K562 (cell line): Measurements from ENCODE around the gene EDDM3A. TPM values are rescaled to one million over a fixed set of nuclear protein-coding genes. Genes with fewer than 3 reads are reported as not detected.
"Not testable (repeated sequence)": the region's sequence is repeated elsewhere in the genome, so short reads cannot be mapped to it uniquely, and the experiment has no call there.

Source experiments
- ATAC-seq: fragments of 200-7000 bp; cut with Tn5 transposase; 3 replicates; pipeline ENCODE4 v1.9.1; 2020; ENCODE audit warnings: moderate library complexity
- BruUV-seq: library from RNA; stranded (reverse); fragments of 400-500 nt; replicated peaks from 2 replicates; lab custom pipeline; 2021; lab: Mats Ljungman, UMichigan
- CTCF ChIA-PET: fragments of 300-600 bp; formaldehyde crosslinking; extraction: SDS; loops from one replicate; lab custom pipeline; 2021; ENCODE audit warnings: low intra/inter-chr PET ratio; lab: Yijun Ruan, JAX
- POLR2A ChIA-PET: fragments of 300-600, 350-650 bp; sonication (Branson Sonifier 250); formaldehyde crosslinking; extraction: SDS; loops from one replicate; lab custom pipeline; 2021; ENCODE audit warnings: antibody characterized with exemption, inconsistent platforms; lab: Yijun Ruan, JAX
- DNase-seq, 4 experiments: peaks; one replicate each; pipeline versions ENCODE4 v3.0.0 to v3.0.0-alpha.2; 2011 to 2018; ENCODE audit warnings: low spot score in 3 of 4, mixed read lengths in 3 of 4; ENCODE audit errors: extremely low read depth in 1 of 4
- FAIRE-seq: peaks from 2 replicates; lab custom pipeline; 2011; peaks lifted over from hg19 to GRCh38; lab: Jason Lieb, UNC
- H2AFZ ChIP-seq: 2 replicates; pipeline ENCODE4 v1.6.0; 2011; ENCODE audit warnings: low read depth, low read length, control low read depth, inconsistent platforms
- H3K27ac ChIP-seq: fragments of 200-600 bp; 3 replicates; pipeline ENCODE4 v1.8.0; 2011; ENCODE audit warnings: low read depth, mild to moderate bottlenecking, control low read depth, inconsistent platforms, low read length, moderate library complexity, mixed read lengths; ENCODE audit errors: extremely low read depth
- H3K27me3 ChIP-seq, 2 experiments: fragments of 300-600 bp in 1 of 2; 2 replicates in 1 of 2; 3 replicates in 1 of 2; pipeline versions ENCODE4 v1.6.0 to v1.8.0; 2011; ENCODE audit warnings: inconsistent platforms in 2 of 2, low read length in 2 of 2, mild to moderate bottlenecking in 1 of 2, mixed read lengths in 1 of 2, moderate library complexity in 1 of 2; ENCODE audit not compliant: control insufficient read depth in 2 of 2, insufficient read depth in 2 of 2
- H3K36me3 ChIP-seq: fragments of 300-600 bp; 3 replicates; pipeline ENCODE4 v1.8.0; 2011; ENCODE audit warnings: mild to moderate bottlenecking, low read length, inconsistent platforms; ENCODE audit not compliant: control insufficient read depth, insufficient read depth
- H3K4me1 ChIP-seq, 2 experiments: fragments of 200-600 bp in 1 of 2; replicated peaks in 1 of 2; 2 replicates in 1 of 2; 3 replicates in 1 of 2; pipeline versions ENCODE4 v1.5.1 to v1.8.0; 2011; ENCODE audit warnings: inconsistent platforms in 2 of 2, low read length in 2 of 2, mild to moderate bottlenecking in 1 of 2, mixed read lengths in 1 of 2, moderate library complexity in 1 of 2; ENCODE audit not compliant: control insufficient read depth in 2 of 2, insufficient read depth in 2 of 2
- H3K4me2 ChIP-seq: 2 replicates; pipeline ENCODE4 v1.6.1; 2011; ENCODE audit warnings: low read length, control low read depth, inconsistent platforms, mixed read lengths; ENCODE audit not compliant: insufficient read depth
- H3K4me3 ChIP-seq: fragments of 200-600 bp; sonication (generic), shearing (Covaris generic); 2 replicates; pipeline ENCODE4 v1.5.1; 2016; ENCODE audit warnings: control low read depth, inconsistent platforms
- H3K79me2 ChIP-seq: fragments of 200-600 bp; 3 replicates; pipeline ENCODE4 v1.8.0; 2011; ENCODE audit warnings: low read length, inconsistent platforms; ENCODE audit not compliant: control insufficient read depth, insufficient read depth
- H3K9ac ChIP-seq, 2 experiments: 2 replicates each; pipeline versions ENCODE4 v1.6.0 to v1.6.1; 2011; ENCODE audit warnings: low read depth in 2 of 2, low read length in 2 of 2, control low read depth in 1 of 2, inconsistent platforms in 1 of 2, mild to moderate bottlenecking in 1 of 2, mixed read lengths in 1 of 2; ENCODE audit not compliant: insufficient read depth in 1 of 2
- H3K9me1 ChIP-seq: one replicate; pipeline ENCODE4 v1.6.0; 2011; ENCODE audit warnings: inconsistent platforms, mild to moderate bottlenecking, low read length, moderate library complexity; ENCODE audit not compliant: control insufficient read depth, insufficient read depth
- H3K9me3 ChIP-seq: replicated peaks from 2 replicates; pipeline ENCODE4 v1.5.1; 2011; ENCODE audit warnings: low read depth, low read length, inconsistent platforms; ENCODE audit not compliant: control insufficient read depth, insufficient read depth
- H4K20me1 ChIP-seq: replicated peaks from 2 replicates; pipeline ENCODE4 v1.6.1; 2011; ENCODE audit warnings: low read length, inconsistent platforms, mixed read lengths; ENCODE audit not compliant: control insufficient read depth, insufficient read depth
- E2F3 ChIP-seq: fragments of 250-450 bp; sonication (Bioruptor Pico); IDR thresholded peaks from 2 replicates; pipeline ENCODE4 v1.4.0; 2020; ENCODE audit warnings: mild to moderate bottlenecking
- ETV6 ChIP-seq, 3 experiments: fragments of 150-350 bp in 1 of 3; sonication (generic) in 1 of 3; formaldehyde crosslinking in 1 of 3; IDR thresholded peaks; 2 replicates each; pipeline versions ENCODE4 v1.6.1 to v1.8.0; 2014 to 2022; ENCODE audit warnings: borderline replicate concordance in 2 of 3, low read depth in 2 of 3, antibody characterized with exemption in 1 of 3, low read length in 1 of 3, mild to moderate bottlenecking in 1 of 3, missing genetic modification reagents in 1 of 3
- IRF1 ChIP-seq: sonication (generic); formaldehyde crosslinking; IDR thresholded peaks from 2 replicates; pipeline ENCODE4 v1.8.0; 2022; ENCODE audit warnings: missing genetic modification reagents, mild to moderate bottlenecking, borderline replicate concordance
- TSC22D4 ChIP-seq: fragments of 450-650 bp; IDR thresholded peaks from 2 replicates; pipeline ENCODE4 v1.6.1; 2016; ENCODE audit warnings: missing genetic modification characterization, missing biosample characterization, control low read depth
- ZBTB1 ChIP-seq: sonication (generic); formaldehyde crosslinking; IDR thresholded peaks from 2 replicates; pipeline ENCODE4 v1.8.1; 2023; ENCODE audit warnings: missing genetic modification reagents, low read depth, mild to moderate bottlenecking, borderline replicate concordance
- ZNF133 ChIP-seq: fragments of 250-450 bp; sonication (Bioruptor Pico); IDR thresholded peaks from 2 replicates; pipeline ENCODE4 v1.4.0; 2020; ENCODE audit warnings: mild to moderate bottlenecking
- ZNF561 ChIP-seq: fragments of 450-650 bp; formaldehyde crosslinking; conservative IDR thresholded peaks from 2 replicates; pipeline ENCODE4 v1.4.0; 2020; ENCODE audit warnings: mild to moderate bottlenecking, moderate library complexity
- ZNF764 ChIP-seq: fragments of 250-450 bp; sonication (Bioruptor Pico); IDR thresholded peaks from 2 replicates; pipeline ENCODE4 v1.4.0; 2020; ENCODE audit warnings: low read depth, mild to moderate bottlenecking, moderate library complexity
- WGBS: fragments of 100-300 bp; shearing (Covaris generic); methylation state at CpG from one replicate; pipeline ENCODE4 v1.1.6; 2016; ENCODE audit warnings: low coverage, mixed read lengths; ENCODE audit not compliant: insufficient coverage; ENCODE audit errors: missing lambda C conversion rate; 5-methylcytosine and 5-hydroxymethylcytosine counted together
- in situ Hi-C: fragments of 300-500 bp; cut with MboI; formaldehyde crosslinking; loops from 4 replicates; pipeline ENCODE4 v1.15.0; 2018; ENCODE audit warnings: inconsistent platforms, mixed read lengths
- intact Hi-C: fragments of 100-400 bp; cut with micrococcal nuclease; formaldehyde crosslinking; loops from 2 replicates; pipeline ENCODE4 v1.14.2; 2022
- polyA plus RNA-seq, 8 experiments: library from polyadenylated mRNA; depleted of rRNA in 4 of 8; stranded (reverse) in 5 of 8; unstranded in 3 of 8; fragments of >200 nt; fragmentation: Nextera tagmentation in 2 of 8; fragmentation: Illumina TruSeq in 1 of 8; extraction: Ambion mirVana in 2 of 8; extraction: Trizol in 1 of 8; gene quantifications; 2 replicates each; pipeline versions ENCODE4 v1.2.1 to v1.2.3, GENCODE V29; 2011 to 2014; ENCODE audit warnings: inconsistent platforms in 1 of 8, missing spikeins in 1 of 8
- total RNA-seq, 7 experiments: library from RNA; depleted of rRNA in 6 of 7; stranded (reverse); fragments of >200 nt in 6 of 7; fragmentation: Illumina TruSeq in 2 of 7; extraction: Trizol in 2 of 7; gene quantifications; 2 replicates each; pipeline versions ENCODE4 v1.2.1 to v1.2.3, GENCODE V29; 2011 to 2021; ENCODE audit warnings: low replicate concordance in 1 of 7
- TF ChIP-seq, protein P1 (sequence below): fragments of 450-650 bp; formaldehyde crosslinking; IDR thresholded peaks from 2 replicates; pipeline ENCODE4 v1.4.0; 2020; ENCODE audit warnings: mild to moderate bottlenecking

Gene EDDM3A
- total and polyA plus RNA-seq, 9 of the 15 experiments (the other 6 are each of a cell fraction or from before 2014, with no cell fraction given) = not detected

DNA sequence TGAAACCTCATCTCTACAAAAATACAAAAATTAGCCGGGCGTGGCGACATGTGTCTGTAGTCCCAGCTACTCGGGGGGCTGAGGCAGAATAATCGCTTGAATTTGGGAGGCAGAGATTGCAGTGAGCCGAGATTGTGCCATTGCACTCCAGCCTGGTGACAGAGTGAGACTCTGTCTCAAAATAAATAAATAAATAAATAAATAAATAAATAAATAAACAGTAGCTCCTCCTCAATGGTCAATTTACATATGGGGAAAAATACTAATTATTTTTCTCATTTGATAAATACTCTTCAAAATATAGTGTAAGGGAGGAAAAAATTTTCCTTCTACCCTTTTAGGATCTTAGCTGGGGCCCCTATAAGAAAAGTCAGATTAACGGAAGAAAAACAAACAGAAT lies 7.4 kb upstream of the EDDM3A start:
- BruUV-seq, FAIRE-seq, H3K79me2 ChIP-seq: not testable (repeated sequence)

GRCh38 chr14:20742132-20742531 lies 3.6 kb upstream of the EDDM3A start:
- ChIA-PET CTCF (no interaction called here), POLR2A (interaction anchor here (0.7 kb wide), 1 partner anchor 13 kb away, joined by 3 read pairs; no protein-coding TSS in a partner anchor)
- no peaks in the 10 kb centered on the region for H3K36me3 ChIP-seq
- no peak overlapping the region for H3K4me2 ChIP-seq
- H3K4me3 ChIP-seq = no peak overlapping the region
- H3K4me1 ChIP-seq = no peaks in the 10 kb centered on the region
- in situ Hi-C loops (no loop called here), intact Hi-C loops (no loop called here)
- no peak overlapping the region for H3K27ac ChIP-seq
- WGBS = 0% methylated on average over 4 of the region's 4 CpGs
- ATAC-seq = no peak
- TF ChIP-seq IRF1 (CRISPR knock-in tag) (no peak), ZNF764 (CRISPR knock-in tag) (no peak), ETV6 (IDR thresholded peaks at IDR 0.05; ENCODE audit: borderline replicate concordance in 1 of 2, low read depth in 2 of 2, low read length in 1 of 2) (no peak), ETV6 (CRISPR knock-in tag; IDR thresholded peaks at IDR 0.05; ENCODE audit: borderline replicate concordance) (no peak), E2F3 (CRISPR knock-in tag) (no peak), ZNF133 (CRISPR knock-in tag) (no peak), ZNF561 (no peak), ZBTB1 (no peak), TSC22D4 (tag) (no peak)
- TF ChIP-seq, protein P1, sequence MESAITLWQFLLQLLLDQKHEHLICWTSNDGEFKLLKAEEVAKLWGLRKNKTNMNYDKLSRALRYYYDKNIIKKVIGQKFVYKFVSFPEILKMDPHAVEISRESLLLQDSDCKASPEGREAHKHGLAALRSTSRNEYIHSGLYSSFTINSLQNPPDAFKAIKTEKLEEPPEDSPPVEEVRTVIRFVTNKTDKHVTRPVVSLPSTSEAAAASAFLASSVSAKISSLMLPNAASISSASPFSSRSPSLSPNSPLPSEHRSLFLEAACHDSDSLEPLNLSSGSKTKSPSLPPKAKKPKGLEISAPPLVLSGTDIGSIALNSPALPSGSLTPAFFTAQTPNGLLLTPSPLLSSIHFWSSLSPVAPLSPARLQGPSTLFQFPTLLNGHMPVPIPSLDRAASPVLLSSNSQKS = no peak
- H2AFZ ChIP-seq = no peak overlapping the region
- H3K9me1 ChIP-seq = no peaks in the 10 kb centered on the region
- no peaks in the 10 kb centered on the region for H3K79me2 ChIP-seq
- H4K20me1 ChIP-seq = no peaks in the 10 kb centered on the region
- H3K9me3 ChIP-seq = no peaks in the 10 kb centered on the region
- H3K9ac ChIP-seq = no peak overlapping the region
- DNase-seq = no peak
- FAIRE-seq = no peak
- H3K27me3 ChIP-seq = peaks cover 5 to 6% of the 10 kb centered on the region in 2 experiments; a peak in 2 of 5 replicates
- BruUV-seq = no TSS peak

More for the DNA sequence above, 7.4 kb upstream of the EDDM3A start:
- H3K9me3 ChIP-seq, H3K36me3 ChIP-seq, H3K27ac ChIP-seq, H3K4me2 ChIP-seq, H4K20me1 ChIP-seq, ATAC-seq, H2AFZ ChIP-seq, H3K4me3 ChIP-seq, H3K9me1 ChIP-seq, in situ Hi-C loops, H3K9ac ChIP-seq, H3K27me3 ChIP-seq, DNase-seq, intact Hi-C loops, H3K4me1 ChIP-seq, CTCF ChIA-PET, POLR2A ChIA-PET: not testable (repeated sequence)
- WGBS = 20% methylated on average over 7 of the region's 7 CpGs
